ENCODE measurements around the gene VCL.
"Not testable (repeated sequence)": the region's sequence is repeated elsewhere in the genome, so short reads cannot be mapped to it uniquely, and the experiment has no call there.

VCL gene

DNA sequence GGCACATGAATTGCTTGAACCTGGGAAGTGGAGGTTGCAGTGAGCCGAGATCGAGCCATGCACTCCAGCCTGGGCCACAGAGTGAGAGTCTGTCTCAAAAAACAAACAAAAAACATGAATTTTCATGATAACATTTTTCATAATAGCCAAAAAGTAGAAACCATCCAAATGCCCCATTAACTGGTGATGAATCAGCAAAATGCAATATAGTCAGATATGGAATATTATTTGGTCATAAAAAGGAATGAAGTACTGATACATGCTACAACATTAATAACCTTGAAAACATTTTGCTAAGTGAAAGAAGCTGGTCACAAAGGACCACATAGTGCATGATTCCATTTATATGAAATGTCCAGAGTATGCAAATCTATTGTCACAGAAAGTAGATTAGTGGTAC lies 24.5 kb upstream of the VCL start:
- no peak for DNase-seq

DNA sequence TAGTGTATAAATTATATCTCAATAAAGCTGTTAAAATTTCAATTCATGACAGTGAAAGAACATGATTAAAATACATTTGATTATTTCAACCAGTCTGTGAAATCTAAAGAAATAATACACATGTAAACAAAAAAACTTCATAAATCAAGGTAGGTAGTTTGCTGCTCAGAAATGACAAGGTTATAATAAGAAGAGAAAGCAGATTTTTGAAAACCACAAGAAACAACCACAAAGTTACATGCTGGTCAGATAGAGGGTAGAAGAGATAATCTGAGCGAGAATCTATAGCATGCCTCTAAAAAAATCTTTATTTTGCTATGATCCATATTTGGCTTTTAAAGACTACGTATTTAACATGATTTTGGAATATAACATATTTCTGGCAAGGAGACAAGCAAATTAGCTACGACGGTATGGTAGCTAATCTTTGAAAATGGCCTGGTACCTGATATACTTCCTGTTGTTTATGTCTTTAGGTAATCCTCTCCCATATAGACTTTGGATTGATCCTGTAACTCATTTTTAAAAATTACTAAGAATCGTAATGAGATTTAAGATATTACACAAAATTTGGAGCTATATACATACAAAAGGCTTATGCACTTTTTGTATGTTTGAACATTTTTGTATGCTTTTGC lies 23.5 kb upstream of the VCL start:
- no peak for DNase-seq

DNA sequence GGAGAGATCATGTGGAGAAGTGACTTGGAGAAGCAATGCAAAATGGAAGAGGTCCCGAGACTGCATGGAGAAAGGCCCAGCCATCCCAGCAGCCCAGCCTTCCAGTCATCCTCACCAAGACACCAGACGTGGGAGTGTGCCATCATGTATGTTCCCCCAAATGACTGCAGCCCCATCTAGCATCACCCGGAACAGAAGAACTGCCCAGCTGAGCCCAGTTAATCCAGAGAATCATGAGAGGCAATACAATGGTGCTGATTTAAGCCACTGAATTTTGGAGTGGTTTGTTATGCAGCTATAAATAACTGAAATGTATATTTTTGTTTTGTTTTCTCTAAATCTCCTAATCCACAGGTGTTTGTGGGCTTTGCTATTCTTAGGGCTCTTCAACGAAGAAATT lies 22.5 kb upstream of the VCL start:
- DNase-seq, result no peak

DNA sequence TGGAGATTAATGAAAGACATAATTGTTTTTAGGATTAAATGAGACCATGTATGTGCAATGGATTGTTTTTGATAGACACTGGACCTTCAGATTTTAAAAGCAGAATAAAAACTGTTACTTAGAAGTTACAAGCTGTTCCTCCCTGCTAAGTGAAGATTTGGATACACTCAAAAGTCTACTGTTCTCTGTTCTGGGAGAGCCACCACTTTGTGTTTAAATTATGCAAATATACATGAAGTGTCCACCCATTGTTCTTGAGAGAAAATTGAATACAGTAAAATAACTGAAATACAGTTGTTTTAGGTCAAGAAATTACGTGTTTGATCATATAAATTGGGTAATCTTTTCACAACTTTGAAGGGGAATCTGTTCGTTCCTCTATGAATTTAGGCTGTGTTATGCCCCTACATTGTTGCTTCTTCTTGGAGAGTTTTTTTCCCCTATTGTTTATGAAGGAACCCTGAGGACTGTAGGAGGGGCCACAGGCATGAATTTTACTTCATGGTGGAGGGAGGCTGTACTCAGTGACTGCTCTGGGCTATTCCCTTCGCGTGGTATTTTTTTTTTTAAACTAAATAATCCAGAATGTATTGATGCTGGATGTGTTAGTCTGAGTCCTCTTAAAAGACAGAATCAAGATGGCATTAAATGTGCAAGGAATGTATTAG lies 18.6 kb upstream of the VCL start:
- no peak for DNase-seq

DNA sequence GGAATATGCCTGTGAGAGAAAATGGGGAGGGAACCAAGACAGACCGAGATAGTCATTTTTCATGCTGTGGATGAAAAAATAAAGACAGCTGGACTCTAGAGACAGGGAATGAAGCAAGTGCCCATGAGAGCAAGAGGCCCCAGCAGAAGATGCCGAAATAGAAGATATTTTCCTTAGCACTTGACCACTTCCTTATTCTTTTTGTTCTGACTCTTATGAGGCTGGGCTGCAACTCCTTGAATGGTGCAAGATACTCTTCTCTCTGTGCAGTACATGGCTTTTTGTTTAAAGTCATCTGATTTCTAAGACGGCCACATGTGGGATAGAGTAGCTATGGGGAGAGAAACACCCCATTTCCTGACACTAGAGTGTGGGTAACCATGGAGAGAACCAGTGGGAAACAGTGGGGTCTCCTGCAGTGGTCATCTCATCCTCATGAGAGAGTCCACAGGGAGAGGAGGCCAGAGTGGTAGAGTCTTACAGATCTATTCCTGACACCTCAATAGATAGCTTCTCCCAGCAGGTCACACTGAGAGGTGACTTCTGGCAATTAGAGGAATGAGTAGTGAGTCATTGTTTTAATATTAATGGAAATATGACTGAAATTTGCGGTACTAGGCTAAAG lies 18.0 kb upstream of the VCL start:
- DNase-seq, result no peak

DNA sequence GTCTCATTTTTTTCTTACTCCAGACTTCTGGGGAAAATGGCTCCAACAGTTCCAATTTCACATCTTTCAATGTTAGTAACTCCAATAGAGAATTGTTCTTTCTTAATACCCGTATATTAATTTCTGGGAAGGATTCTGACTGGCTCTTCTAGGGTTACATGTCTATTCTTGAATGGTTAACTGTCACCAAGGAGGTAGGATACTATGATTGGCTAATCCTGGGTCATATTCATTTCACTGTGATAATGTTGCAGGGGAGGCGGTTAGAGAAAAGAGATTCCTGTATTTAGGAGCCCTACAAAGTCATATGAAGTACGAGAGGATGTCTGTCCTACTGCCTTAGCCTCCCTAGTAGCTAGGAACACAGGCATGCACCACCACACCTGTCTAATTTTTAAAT lies 16.1 kb upstream of the VCL start:
- no peak for DNase-seq

DNA sequence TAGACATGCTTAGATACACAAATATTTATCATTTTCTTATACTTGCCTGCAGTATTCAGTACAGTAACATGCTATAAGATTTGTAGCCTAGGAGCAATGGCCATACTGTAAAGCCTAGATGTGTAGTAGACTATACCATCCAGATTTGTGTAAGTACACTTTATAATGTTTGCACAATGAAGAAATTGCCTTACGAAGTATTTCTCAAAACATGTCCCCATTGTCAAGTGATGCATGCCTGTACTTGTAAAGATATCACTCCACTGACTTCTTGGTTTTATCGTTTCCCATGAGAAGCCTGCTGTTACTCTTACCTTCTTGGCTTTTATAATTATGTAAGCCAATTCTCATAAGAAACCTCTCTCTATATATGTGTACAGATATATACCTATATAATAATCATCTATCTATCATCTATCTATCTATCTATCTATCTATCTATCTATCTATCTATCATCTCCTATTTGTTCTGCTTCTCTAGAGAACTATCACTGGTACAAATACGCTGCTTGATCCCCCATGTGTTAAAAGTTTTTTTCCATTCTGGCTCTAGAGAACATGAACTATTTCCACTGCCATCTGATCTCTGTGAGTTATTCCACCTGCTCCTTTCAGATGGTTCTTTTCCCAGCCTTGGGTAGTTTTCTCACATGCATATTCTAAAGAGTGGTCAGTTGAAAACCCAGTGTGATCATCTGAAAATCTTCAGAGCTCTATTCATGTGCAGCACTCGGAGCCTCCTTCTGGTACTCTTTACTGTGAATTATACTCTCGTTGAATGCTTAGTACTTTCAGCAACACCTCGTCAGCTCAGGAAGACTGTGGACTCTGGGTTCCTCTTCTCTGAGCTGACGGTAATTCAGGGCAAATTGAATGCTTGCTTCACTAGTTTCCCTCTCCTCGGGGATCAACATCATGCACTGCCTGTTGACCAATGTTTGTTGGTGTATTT lies 14.5 kb upstream of the VCL start:
- no peak for DNase-seq

DNA sequence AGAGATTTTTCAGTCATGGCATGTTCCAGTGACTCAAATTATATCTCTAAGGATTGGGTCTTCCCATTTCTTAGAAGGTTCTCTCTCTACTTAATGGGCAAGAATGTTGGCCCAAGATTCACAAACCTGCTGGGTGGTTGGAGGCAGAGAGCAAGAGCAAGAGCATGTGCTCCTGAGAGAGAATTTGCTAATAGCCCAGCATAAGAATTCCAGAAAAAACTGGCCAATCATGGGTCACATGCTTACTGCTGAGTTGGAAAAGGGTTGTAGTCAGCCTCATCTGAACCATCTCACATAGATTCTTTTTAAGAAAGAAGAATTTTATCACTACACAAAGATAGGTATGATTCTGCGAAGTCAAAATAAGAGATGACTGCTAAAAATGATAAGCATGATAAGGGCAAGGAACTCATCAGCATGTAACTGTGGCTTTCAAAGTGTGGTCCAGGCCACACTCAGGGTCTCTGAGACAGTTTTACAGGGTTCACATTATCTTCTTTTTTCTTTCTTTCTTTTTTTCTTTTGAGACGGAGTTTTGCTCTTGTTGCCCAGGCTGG lies 8.2 kb upstream of the VCL start:
- no peak for DNase-seq

DNA sequence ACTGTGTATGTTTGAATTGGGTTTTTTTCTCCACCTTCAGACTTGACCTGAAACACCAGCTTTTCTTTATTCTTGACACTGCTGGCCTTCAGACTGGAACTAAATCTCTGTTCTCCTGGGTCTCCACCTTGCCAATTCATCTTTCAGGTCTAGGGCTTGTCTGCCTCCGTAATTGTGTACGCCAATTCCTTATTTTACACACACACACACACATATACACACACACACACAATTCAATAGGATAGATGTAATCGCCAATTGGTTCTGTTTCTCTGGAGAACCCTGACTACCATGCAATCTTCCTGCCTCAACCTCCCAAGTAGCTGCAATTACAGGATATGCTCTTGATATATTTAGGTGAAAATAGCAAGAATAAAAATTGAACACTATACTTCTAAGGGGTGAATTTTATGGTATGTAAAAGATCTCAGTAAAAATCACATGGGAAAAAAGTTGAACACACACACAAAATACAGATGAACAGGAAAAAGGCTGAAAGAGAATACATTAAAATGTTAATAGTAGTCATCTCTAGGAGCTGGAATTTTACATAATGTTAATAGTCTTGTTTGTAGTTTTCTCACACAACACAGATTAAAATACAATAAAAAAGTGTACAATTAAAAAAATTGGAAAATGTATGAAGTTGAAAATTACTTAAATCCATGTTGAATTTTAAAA lies 6.6 kb upstream of the VCL start:
- no peak for DNase-seq

DNA sequence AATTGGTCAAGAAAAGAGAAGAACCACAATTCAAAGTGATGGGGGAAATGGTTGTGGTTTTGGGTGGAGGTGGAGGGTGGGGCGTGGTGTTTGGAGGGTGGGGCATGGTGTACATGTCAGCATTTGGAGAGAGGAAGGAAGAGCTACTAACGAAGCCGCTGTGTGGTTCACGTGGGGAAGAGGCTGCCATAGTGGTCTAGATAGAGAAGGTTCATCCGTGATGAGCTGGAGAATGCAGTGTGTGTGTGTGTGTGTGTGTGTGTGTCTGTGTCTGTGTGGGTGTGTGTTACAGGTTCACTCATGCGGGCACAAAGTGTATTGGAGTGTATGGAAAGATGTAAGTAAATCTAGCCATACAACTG lies 6.1 kb upstream of the VCL start:
- DNase-seq, result no peak

DNA sequence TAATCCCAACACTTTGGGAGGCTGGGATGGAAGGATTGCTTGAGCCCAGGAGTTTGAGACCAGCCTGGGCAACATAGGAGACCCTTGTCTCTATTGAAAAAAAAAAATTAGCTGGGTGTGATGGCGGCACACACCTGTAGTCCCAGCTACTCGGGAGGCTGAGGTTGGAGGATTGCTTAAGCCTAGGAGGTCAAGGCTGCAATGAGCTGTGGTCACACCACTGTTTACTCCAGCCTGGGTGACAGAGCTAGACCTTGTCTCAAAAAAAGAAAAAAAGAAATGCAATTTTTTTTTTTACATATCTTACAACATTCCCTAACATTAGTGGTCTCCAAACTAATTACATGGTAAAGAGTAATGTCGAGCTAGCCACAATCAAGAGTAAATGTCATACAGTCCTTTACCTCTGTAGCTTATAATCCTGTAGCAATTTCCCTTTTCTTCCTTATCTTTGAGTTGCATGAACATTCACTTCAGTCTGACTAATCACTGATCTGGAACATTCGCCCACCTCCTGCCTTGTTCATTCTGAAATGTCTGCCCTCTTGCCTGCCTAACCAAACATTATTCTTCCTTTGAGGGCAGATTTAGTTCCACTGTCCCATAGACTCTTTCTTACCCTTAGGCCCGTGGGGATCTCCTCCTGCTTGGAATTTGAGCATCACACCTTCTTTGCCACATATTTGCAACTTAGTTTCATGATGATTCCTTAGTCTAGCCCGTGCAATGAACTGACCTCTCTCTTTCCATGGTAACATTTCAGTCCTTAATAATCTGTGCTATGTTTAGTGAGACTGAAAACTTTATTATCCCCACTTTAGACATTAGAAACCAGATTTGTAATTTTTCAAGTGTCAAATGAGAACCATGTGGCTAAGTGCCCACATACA lies 4.8 kb upstream of the VCL start:
- DNase-seq, result no peak

DNA sequence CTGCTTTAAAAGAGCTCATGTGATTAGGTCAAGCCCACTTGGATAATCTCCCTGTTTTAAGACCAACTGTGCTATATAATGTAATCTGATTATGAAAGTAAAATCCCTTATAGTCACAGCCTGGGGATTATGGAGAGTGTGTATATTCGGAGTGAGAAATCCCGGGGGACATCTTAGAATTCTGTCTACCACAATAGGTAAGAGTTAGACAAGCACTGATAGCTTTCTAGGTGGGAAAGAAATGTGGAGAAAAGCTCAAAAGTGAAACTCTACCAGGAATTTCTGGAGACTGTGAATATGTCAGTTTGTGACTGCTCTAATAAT lies 2.9 kb upstream of the VCL start:
- DNase-seq, result no peak

DNA sequence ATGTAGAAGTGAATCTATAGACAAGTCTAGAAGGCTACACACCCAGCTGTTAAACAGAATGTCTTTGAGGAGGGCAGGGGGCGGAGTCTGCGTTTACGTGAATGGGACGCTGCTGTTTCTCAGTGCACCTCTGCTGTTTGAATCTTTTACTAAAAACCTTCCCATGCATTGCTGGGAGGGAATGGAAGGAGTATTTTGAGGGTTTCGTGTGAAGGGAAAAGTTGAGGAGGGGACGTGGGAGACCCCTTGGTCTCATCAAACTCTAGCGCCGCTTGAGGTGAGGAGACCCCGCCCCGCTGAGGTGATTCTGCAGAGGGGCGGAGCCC lies 492 bp upstream of the VCL start:
- DNase-seq, result no peak

DNA sequence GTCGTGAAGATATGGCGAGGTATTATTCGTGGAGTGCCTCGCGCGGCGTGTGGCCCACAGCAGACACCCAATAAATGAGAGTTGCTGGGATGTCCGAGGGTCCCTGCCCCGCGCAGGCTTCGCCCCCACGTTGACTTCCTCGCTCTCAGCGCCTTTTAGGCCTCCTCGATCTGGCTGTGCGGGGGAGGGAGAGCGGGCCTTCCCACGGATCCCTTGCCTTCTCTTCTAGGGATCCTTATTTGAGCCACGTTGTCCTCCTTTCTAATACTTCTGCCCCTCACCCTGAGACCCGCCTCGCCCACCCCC lies 660 bp downstream of the VCL start:
- DNase-seq, result no peak

DNA sequence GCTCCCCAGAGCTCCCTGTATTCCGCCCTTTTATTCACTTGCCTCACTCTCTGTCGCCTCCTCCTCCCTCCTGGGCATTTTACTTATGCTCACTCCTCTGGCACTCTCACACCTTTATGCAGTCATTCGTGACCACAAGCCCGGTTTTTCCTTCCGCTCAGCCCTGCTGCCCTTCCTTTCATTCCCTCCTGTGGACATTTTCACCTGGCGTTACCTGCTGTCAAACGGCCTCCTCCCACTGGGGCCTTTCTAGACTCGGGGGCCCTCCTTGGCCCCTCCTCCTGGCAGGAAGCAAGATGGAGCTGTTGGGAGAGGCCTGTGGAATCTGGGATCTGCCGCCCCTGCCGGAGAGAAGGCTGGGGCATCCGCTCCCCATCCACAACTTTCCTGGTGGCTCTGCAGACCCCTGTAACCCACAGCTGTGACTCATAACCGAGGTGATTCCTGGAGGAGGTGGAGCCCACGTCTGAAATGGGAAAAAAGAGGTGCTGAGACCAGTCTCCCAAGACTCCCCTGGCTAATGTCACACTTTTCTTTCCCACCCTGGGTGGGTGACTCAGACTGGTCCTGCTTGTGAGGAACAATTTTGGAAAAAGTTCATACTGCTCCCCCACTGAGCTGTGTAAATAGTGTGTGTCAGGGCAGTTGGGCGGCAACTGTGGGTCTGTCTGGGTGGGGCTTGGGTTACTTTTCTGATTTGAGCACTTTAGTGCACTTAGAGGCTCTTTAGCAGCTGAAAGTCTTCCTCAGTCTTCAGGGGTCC lies 1.2 kb downstream of the VCL start:
- peak; percentile 91 for DNase-seq

DNA sequence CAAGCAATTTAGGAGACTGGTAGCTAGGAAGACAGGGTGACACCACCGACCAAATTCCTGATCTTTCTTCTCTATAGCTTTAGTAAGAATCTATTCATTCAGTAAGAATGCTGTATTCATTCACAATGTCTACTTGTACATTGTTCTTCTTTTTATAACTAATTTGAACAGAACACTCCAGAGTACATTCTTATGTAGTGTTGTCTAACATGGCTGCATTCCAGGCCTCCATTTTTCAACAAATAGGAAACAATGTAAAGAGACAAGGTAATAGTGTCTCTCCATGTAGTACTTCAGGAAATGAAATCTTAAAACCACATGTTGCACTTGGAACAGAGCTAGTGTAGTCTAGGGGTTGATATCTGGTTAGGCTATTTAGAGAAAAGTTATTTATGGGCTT lies 1.8 kb downstream of the VCL start:
- DNase-seq, result peak; percentile 86

DNA sequence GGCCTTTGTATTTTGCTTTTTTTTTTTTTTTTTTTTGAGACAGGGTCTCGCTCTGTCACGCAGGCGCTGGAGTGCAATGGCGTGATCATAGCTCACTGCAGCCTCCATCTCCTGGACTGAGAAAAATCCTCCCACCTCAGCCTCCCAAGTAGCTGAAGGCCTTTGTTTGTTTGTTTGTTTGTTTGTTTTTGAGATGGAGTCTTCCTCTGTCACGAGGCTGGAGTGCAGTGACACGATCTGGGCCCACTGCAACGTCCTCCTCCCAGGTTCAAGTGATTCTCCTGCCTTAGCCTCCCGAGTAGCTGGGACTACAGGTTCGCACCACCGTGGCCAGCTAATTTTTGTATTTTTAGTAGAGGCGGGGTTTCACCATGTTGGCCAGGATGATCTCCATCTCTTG lies 2.3 kb downstream of the VCL start:
- not testable (repeated sequence) for DNase-seq

DNA sequence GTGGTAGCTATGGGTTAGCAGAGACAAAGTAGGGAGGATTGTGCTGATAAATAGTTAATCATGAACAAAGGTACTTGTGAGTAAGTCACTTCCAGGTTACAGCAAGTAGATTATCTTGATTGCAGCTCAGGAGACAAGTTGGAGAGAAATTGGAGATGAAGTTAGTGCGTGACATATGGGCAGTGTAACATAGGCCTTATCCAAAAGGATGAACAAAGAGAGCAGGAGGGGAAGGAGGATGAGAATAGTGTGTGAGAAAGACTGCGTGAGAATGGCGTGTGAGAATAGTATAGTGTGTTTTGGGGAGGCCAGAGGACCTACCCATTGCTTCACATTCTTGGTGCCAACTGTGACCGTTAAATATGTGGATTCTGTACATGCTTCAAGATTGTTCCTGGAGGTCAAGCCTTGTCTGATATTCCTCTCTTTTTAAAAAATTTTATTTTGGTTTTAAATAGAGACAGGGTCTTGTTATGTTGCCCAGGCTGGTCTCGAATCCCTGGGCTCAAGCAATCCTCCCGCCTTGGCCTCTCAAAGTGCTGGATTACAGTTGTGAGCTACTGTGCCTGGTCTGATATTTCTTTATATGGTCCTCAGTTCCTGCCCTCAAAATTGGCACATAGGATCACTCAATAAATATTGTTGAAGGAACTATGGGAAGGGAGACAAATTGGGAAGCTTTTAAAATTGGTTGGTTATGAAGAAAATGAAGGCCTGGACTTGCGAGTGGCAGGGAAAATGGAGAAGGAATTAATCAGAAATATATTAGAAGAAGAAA lies 3.2 kb downstream of the VCL start:
- no peak for DNase-seq

DNA sequence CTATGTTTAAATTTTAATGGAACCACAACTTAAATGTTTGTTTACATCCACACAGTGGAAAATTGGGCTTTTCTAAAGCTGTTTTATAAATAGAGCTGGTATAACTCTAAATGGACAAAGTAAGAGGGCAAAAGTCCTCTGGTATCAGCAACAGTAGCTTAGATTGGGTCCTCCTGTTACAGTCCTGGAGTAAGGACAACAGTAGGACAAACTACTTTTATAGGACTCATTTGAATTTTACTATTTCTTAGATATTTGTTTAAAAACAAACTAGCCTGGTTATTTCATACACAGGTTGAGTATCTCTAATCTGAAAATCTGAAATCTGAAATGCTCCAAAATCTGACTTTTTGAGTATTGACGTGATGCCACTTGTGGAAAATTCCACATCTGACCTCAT lies 8.4 kb downstream of the VCL start:
- DNase-seq, result no peak

DNA sequence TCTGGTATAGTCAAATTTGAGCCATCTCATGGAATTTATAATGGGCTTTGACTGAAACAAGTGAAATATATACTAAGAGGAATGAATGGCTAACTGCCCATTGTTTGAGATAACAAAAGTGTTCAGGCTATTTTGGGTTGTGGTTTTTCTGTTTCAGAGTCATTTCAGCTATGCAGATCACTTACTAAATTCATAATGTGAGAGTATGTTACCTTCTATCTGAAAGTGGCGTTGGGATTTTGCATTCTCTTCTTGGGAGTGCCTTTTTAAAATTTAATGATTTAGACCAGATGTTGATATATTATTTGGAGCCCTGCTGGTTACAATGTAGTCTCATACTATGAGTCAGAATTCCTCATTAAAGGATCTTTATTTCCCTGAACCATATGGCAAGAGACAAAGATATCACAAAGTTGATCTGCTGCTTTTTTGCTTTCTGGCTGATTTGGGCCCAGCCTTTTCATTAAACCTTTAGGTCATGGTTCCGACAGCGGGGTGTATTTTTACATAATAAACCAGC lies 10.4 kb downstream of the VCL start:
- DNase-seq, result peak; percentile 96

Data from fibroblast of upper back skin (primary cell).